Neuron (in vitro differentiated cells): ENCODE results near the gene EN1.

ENCODE experiments used
- H2AFZ ChIP-seq: one replicate; pipeline ENCODE4 v1.6.1; 2013; ENCODE audit warnings: low read depth, mild to moderate bottlenecking, inconsistent platforms, low read length, moderate library complexity
- H3K27me3 ChIP-seq: one replicate; pipeline ENCODE4 v1.6.1; 2013; ENCODE audit warnings: low read length; ENCODE audit not compliant: insufficient read depth
- H3K36me3 ChIP-seq: one replicate; pipeline ENCODE4 v1.6.1; 2013; ENCODE audit warnings: low read length; ENCODE audit not compliant: insufficient read depth
- H3K4me1 ChIP-seq: one replicate; pipeline ENCODE4 v1.6.1; 2013; ENCODE audit warnings: low read length; ENCODE audit not compliant: insufficient read depth
- H3K4me3 ChIP-seq: 2 replicates; pipeline ENCODE4 v1.5.1; 2013; ENCODE audit warnings: mild to moderate bottlenecking, low read length, moderate library complexity
- H3K9me3 ChIP-seq: one replicate; pipeline ENCODE4 v1.6.1; 2013; ENCODE audit warnings: low read length

The EN1 gene

DNA sequence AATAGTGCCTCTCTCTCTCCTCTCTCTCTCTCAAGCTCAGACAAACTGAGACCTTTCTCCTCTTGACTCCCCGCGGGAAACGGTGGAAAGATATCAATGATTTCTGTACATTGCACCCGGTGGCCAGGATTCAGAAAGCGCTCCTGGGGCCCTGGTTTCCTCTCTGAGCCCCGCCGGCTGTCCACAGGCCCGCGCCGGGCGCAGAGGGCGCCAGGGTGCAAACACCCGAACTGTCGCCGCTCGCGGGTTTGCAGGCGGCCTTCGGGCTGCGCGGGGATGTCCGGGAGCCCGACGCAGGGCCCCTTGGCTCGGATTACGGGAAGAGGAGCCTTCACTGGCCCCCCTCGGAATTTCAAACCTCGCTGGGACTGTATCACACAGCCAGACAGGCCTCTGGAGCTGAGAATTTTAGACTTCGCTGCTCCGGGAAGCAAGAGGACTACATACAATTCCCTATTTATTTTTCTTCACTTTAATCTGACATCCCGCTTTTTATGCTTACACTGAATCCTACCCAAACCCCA lies 5.2 kb upstream of the EN1 start:
- Histone ChIP-seq H2AFZ (no peak overlapping the region), H3K36me3 (no peaks in the 10 kb centered on the region), H3K4me1 (no peaks in the 10 kb centered on the region), H3K9me3 (peaks cover 3% of the 10 kb centered on the region), H3K27me3 (peaks cover 95% of the 10 kb centered on the region), H3K4me3 (no peak overlapping the region)

DNA sequence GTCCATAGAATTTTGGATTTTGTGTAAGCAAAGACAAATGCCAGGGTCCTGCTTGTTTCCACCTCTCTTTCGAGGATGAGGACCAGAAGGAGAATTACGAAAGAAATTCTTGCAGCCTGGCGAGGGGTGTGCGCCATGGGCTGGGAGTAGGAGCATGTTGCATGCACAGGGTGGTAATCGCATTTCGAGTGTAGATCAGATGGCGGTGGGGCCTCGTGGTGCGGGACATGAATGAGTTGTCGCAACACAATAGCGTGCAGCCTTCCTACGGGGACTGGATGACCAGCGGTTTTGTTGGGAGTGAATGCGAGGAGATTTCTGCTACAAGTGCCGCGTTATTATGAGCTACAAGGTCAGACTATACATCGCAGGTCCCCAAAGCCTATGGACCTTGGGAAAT lies 4.2 kb upstream of the EN1 start:
- Histone ChIP-seq H3K27me3 (peaks cover 90% of the 10 kb centered on the region), H3K36me3 (no peaks in the 10 kb centered on the region), H3K4me3 (no peak overlapping the region), H3K4me1 (no peaks in the 10 kb centered on the region), H3K9me3 (peaks cover 3% of the 10 kb centered on the region), H2AFZ (no peak overlapping the region)

DNA sequence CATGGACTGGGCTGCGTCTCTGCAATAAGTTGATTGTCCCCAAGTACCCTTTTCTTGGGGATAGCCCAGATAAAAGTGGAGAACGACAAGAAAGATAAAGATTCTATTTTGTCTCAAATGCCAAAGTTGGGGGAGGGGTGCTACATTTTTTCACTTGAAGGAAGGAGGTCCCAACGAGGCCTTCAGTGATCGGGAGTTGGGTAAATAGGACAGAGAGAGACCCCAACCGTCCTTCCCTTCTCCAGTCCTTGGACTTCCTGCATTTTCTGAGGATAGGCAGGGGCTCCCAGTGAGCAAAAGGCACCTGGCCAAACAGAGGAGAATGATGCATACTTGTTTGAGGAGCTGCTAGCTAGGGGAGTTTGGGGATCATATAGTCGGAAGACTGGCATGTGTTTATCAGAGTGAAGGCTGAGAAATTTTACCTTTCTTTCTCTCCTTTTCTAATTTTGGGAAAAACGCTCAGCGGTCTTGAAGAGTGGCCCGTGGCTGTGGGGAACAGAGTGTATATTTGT lies 3.5 kb upstream of the EN1 start:
- Histone ChIP-seq H3K36me3 (no peaks in the 10 kb centered on the region), H3K9me3 (peaks cover 3% of the 10 kb centered on the region), H3K4me1 (no peaks in the 10 kb centered on the region), H3K27me3 (peaks cover 89% of the 10 kb centered on the region), H2AFZ (no peak overlapping the region), H3K4me3 (no peak overlapping the region)

DNA sequence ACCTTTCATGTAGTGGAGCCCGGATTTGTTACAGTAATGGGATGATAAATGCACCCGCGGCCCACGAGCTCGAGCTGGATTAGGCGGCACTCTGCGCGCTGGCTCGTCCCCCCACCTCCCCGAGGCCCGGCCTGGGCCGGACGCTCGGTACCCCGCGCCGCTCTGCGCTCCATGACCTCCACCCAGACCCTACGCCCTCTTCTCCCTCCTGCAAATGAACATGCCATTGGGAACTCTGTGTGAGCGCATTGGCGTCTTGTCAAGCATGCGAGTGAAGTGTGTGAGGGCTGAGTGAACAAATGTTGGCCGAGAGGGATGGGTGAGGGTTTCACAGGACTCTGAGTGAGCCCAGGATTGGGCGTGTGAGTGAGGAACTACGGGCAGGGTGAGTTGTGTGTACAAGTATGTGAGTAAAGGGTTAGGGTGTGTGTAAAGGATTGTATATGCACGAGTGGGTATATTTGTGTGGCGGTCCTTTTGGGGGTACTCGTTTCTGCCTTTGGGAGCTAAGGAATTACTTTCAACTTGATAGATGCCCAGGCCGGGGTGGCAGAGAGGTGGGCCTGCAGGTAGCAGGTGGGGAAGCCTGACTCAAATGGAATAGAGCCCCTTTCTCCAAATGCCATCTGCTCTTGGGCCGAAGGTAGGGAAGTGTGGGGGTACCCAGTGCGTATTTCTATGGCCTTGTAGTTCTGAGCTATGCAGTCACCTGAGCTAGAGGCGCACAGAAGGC lies 2.9 kb upstream of the EN1 start:
- Histone ChIP-seq H2AFZ (no peak overlapping the region), H3K9me3 (peaks cover 3% of the 10 kb centered on the region), H3K27me3 (peaks cover 92% of the 10 kb centered on the region), H3K36me3 (no peaks in the 10 kb centered on the region), H3K4me3 (no peak overlapping the region), H3K4me1 (no peaks in the 10 kb centered on the region)

DNA sequence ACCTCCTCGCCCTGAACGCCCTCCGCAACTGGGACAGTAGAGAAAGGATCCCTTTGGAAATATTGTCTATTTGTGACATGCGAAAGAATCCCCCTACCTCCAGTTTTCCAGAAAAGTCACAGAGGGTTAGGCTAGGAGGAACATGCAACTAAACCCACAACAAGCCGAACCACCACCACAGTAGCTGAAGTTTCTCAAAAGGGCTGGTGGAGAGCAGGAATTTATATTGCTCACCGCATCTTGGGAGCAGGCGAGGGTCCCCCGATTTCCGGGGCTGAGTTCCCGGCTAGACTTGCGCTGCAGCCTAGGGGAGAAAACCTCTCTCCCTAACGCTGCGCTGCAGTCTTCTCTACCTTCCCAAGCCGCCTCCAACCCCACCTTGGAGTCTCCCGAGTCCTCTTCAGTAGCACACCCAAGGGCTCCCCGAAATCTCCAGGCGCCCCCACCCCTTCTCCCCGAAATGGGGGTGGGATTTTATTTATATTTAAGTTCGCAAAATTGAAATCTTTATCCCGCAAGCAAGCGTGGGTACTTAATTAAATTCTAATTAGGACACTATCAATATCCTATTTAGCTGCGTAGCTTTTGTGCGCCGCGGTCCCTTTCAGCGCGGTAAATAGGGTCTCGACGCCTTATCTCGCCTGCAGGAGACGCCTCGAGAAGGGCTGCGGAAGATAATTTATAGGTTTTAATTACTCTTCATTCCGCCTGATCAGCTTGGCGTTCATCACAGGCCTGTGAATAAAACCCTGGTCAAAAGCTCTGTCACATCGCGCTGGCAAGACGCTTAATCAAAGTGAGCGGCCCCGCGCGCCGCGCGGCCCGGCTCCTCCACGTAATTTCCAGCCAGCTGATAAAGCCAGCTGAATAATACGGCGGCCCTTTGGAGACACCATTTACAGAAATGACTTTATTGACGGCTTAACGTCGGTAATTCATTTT lies 2.0 kb upstream of the EN1 start:
- Histone ChIP-seq H3K27me3 (peaks cover 92% of the 10 kb centered on the region), H3K4me1 (no peaks in the 10 kb centered on the region), H3K9me3 (peaks cover 3% of the 10 kb centered on the region), H3K36me3 (no peaks in the 10 kb centered on the region), H2AFZ (no peak overlapping the region), H3K4me3 (no peak overlapping the region)

DNA sequence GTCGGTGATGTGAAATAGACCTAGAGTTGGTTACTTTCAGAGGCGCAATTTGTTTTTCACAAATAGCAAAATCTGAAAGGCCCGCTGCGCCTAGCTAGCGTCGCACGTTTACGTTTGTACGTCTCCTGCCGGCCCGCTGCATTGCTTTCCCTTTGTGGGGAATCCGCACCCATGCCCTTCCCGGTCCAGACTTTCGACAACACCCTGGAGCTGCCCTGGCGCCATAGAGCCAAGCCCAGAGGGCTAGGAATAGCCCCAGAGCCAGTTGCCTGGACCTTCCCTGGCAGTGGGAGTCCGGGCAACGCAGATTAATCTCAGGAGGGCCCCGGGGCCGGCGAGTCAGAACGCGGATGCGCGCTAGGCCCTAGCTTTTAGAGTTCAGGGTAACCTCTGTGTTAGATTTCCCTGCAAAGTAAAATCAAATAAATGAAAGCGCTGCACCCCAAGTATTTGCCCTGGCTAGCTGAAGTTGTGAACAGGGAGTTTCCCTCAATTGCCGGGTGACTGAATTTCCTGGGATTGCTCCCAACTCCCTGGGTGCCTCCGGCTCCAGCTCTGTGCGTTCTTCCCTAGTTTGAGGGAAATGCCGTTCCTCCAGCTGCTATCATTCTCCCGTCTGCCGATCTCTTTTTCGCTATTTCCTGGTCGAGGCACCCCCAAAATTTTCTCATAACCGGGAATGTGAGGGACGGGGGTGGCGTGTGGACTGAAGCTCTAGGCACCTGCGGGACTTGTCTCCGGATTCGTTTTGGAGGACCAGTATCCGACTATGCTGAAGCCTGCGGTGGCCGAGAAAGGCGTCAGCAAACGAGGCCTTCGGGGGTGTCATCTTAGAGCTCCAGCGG lies 1.2 kb upstream of the EN1 start:
- Histone ChIP-seq H2AFZ (no peak overlapping the region), H3K36me3 (no peaks in the 10 kb centered on the region), H3K4me1 (no peaks in the 10 kb centered on the region), H3K27me3 (peaks cover 92% of the 10 kb centered on the region), H3K9me3 (no peaks in the 10 kb centered on the region), H3K4me3 (no peak overlapping the region)

DNA sequence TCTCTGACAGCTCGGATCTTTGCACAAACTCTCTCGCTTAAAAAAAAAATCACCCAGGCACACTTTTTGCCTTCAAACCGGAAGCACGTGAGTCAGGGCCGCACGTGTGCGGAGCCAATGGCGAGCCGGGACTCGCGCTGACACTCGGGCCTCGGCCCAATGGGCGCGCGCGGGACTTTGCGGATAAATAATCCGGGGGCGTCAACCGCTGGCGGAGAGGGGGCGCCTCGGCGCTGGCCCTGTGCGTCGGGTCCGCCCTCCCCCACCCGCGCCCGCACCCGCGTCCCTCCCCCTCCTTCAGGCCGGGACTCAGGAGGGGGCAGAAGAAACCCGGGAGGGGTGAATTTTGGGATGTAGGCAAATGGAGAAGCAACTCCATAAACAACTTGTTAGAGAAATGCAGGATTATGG lies 319 bp upstream of the EN1 start:
- Histone ChIP-seq H2AFZ (no peak overlapping the region), H3K9me3 (peaks cover 2% of the 10 kb centered on the region), H3K36me3 (no peaks in the 10 kb centered on the region), H3K4me1 (peaks cover under 1% of the 10 kb centered on the region), H3K27me3 (peaks cover 91% of the 10 kb centered on the region), H3K4me3 (no peak overlapping the region)

DNA sequence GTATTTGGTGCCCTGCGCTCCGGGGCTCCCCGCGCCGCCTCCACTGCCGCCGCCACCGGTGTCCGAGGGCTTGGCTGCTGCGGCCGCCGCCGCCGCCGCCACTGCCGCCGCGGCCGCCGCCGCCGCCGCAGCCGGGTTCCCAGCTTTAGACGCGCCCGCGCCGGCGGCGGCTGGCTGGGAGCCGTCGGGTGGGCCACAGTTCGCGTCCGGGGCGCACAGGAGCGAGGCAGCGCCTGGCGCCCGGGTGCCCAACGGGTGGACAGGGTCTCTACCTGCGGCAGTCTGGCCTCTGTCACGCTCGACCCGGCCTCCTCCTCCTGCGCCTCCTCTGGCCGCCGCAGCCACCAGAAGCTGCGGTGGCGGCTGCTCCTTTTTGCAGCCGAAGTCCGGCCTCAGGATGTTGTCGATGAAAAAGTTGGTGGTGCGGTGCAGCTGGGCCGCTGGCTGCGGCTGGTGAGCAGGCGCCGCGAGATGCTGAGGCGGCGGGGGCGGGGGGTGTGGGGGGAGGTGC lies 951 bp downstream of the EN1 start:
- H2AFZ ChIP-seq, result no peak overlapping the region
- H3K36me3 ChIP-seq, result no peaks in the 10 kb centered on the region
- peaks cover 3% of the 10 kb centered on the region for H3K9me3 ChIP-seq
- H3K27me3 ChIP-seq, result peaks cover 90% of the 10 kb centered on the region
- H3K4me1 ChIP-seq, result peaks cover 4% of the 10 kb centered on the region
- no peak overlapping the region for H3K4me3 ChIP-seq

DNA sequence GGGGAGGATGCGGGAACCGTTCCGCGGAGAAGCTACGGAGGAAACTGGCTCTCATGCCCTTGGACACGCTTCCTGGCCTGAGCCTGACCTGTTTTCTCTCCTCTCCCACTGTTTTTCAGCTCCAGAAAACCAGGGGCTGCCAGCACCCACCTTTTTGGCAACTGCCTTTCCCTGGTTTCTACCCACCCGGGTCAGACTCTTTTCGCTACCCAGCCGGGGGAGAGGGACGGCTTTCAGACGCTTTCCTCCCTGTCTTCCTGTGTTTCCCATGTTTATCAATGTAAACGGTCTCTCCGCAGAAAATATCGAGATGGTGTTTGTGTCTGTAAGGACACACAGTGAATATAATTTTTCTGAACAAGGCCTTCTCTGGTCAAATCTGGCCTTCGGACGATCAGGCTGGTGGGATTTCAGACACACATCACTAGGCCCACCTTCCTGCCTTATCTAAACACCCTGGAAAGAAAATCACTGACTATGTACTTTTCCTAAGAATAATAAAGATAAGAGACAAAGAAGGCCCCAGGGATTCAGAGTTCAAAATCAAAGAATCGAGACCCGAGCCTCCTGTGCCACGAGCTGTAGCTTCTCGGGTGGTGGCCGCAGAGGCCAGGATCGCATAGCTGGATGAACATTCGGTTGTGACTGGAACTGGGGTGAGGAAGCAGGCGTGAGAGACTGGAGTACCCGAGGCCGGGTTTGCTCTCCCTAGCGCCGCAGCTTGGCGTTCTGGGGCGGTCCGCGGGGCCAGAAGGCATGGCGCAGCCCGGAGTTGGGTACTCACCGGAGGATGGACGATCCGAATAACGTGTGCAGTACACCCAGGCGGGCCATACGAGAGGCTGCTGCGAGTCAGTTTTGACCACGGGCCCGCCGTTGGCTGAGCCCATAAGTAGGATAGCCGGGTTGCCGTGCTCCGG lies 1.7 kb downstream of the EN1 start:
- Histone ChIP-seq H3K36me3 (no peaks in the 10 kb centered on the region), H3K9me3 (peaks cover 3% of the 10 kb centered on the region), H3K27me3 (peaks cover 90% of the 10 kb centered on the region), H2AFZ (no peak overlapping the region), H3K4me1 (peaks cover 4% of the 10 kb centered on the region), H3K4me3 (no peak overlapping the region)

DNA sequence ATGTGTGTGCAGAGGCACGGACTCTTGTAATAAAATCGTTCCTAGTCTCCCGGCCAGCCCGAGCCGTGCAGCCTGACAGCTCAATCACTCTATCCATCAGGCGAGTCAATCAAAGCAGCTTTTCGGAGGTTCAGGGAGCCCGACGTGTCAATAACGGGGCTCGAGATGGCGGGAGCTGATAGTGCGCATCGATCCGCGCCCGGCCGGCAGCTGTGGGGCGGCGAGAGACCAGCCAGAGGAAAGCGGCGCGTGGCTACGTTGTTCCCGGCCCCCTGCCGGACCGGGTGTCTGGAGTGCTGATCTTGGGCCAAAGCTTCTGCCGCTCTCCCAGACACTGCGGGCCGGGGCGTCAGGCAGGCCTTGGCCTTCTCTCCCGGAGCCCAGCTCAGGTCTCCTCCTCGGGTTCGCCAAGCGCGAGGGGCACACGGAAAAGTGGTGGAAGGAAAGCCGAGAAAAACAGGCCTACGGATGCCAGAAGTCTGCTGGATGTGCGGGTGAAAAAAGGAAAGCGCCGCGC lies 2.4 kb downstream of the EN1 start:
- peaks cover 90% of the 10 kb centered on the region for H3K27me3 ChIP-seq
- H3K4me3 ChIP-seq, result no peak overlapping the region
- H3K9me3 ChIP-seq, result peaks cover 3% of the 10 kb centered on the region
- H3K36me3 ChIP-seq, result no peaks in the 10 kb centered on the region
- no peak overlapping the region for H2AFZ ChIP-seq
- H3K4me1 ChIP-seq, result peaks cover 4% of the 10 kb centered on the region

DNA sequence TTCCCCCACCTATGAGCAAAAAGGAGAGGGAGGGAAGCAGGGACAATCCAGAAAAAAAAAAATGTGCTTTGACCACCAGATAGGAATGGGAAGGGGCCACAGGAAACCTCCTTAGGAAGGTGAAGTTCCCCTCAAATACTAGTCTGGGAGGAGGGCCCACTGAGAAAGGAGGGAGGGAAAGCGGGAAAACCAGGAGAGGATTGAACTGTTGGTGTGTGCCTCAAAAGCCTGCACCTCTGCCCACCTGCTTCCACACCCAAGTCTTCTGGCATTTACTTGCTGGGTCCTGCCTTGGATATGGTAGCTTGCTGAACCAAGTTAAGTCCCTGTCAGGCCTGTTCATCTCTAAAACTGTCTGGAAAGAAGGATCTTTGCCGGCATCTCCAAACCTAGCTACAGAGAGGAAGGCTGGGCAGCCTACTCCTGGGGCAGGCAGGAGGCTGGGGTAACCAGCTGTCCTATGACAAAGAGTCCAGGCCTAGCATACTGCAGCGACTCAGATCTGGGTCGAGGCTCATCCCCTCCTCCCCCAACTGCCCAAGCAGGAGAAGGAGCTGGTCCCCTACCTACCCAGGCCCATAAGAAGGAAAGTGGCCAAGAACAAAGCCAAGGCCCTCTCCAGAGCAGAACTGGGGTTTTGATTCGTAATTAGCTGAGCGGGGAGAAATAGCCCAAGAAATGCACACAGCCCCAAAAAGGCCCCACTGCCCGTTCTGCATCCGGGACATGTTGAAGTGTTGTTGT lies 3.0 kb downstream of the EN1 start:
- Histone ChIP-seq H3K36me3 (no peaks in the 10 kb centered on the region), H3K4me1 (peaks cover 4% of the 10 kb centered on the region), H2AFZ (no peak overlapping the region), H3K27me3 (peaks cover 89% of the 10 kb centered on the region), H3K9me3 (peaks cover 3% of the 10 kb centered on the region), H3K4me3 (no peak overlapping the region)
